Left renal cortex interstitium (tissue), 4 donors: Measurements from ENCODE around the gene ANKFY1. TPM values are rescaled to one million over a fixed set of nuclear protein-coding genes. Genes with fewer than 3 reads are reported as not detected.
A peak's percentile ranks its signal among the peaks of the same experiment; 100 is the strongest.
"Not testable (repeated sequence)": the region's sequence is repeated elsewhere in the genome, so short reads cannot be mapped to it uniquely, and the experiment has no call there.

Source experiments
- DNase-seq, 4 donors: peaks; one replicate each; pipeline ENCODE4 v3.0.0-alpha.2; 2013; ENCODE audit warnings: low read depth in 4 of 4, low spot score in 2 of 4, missing footprints in 1 of 4
- polyA plus RNA-seq, 4 donors: library from polyadenylated mRNA; unstranded; fragments of 120-200 nt; gene quantifications; one replicate each; pipeline ENCODE4 v1.2.1, GENCODE V29; 2013; ENCODE audit not compliant: insufficient read length in 4 of 4

Gene ANKFY1
- polyA plus RNA-seq, 4 donors, result 40.3 to 55.4 (median 49.3) TPM

DNA sequence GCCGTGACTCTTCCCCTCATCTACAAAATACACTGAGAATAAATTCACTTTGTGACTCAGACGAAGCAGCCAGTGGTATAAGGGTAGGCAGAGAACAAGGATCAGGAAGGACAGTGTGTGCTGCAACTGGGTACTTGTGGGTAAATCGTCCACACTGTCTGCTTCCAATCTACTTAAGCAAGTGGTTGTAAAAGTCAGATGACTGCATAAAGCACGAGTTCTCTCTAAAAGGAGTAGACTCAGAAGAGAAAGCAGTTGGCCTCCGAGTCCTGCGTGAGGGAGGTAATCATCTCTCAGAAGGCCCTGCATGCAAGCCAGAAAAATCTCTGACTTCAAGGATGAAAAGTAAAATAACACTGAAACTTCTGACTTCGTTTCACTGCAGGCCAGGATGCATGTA, 43.1 kb downstream of the ANKFY1 start:
- no peak for DNase-seq

DNA sequence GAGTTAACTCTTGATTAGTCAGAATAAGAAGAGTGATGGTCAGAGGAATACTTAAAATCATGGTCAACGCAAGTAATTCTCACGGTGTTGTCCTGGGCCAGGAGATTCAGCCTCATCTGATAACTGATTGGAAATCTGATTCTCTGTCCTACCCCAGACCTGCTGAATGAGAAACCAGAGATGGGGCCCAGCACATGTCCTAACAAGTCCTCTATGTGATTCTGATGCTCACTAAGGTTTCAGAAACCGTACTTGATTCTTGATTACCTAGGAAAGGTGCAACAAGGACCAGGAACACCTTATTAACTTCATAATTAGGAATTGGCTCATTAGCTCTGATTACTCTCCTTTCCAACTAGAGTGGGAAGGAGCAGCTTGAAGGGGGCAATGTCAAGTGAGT, 44.5 kb downstream of the ANKFY1 start:
- no peak for DNase-seq

- DNase-seq, result no peak
Measured at GRCh38 chr17:4215882-4216570, 47.8 kb downstream of the ANKFY1 start.

- no peak for DNase-seq
Measured at GRCh38 chr17:4214157-4214556, 49.6 kb downstream of the ANKFY1 start.

- no peak for DNase-seq
Measured at GRCh38 chr17:4209611-4210010, 54.2 kb downstream of the ANKFY1 start.

- no peak for DNase-seq
Measured at GRCh38 chr17:4208238-4208637, 55.5 kb downstream of the ANKFY1 start.

- DNase-seq, result no peak
Measured at GRCh38 chr17:4206962-4207361, 56.8 kb downstream of the ANKFY1 start.

DNA sequence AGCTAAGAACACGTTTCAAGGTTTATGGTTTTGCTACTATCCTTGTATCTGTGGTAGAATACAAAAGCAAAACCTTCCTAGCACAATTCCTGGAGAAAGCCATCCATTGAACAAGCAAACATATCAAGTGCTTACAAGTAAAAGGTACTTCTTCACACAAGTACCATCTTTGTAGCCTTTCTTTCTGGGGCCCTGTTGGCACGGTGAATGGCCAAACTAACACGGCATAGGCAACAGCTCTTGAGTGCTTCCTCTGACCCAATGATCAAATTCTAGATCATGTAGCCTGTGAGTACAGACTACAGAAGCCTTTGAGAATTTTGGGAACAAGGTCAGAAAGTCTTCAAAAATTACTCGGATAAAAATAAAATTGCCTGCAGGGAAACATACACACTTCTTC, 57.9 kb downstream of the ANKFY1 start:
- DNase-seq, result no peak

DNA sequence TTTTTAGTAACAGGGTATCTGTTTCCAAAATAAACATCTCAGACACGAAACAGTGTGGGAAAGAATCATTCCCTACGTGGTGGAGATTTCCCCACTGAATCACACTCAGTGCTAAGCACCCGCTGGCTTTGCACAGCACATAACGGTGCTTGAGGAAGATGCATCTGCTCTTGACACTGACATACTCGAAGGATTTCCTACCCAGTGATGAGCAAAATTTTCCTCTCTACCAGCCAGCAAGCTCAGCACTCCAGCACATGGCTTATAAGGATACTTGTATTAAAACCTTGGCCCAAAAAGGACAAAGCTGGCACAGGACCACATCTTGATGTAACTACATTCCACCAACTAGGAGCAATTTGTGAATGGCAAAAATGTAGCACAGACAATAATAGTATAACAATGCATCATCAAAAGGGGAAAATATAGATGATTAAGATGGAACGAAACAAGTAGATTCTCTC, 59.0 kb downstream of the ANKFY1 start:
- DNase-seq, result no peak

DNA sequence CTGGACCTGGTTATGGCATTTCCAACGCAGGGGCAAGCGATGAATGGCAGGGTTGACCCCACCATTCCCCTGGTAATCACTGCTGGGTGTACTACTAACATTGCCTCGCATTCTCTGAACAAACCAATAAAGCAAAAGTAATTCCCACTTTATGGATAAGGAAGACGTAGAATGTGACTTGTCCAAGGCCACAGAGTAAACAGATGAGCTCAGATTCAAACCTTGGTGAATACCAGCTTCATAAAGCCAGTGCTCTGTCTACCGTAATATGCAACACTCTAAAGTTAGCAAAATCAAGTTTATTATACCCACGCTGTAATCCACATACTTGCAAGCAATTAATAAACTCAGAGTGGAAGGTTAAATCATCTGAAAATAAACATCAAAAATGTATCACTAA, 59.6 kb downstream of the ANKFY1 start:
- DNase-seq, result no peak

DNA sequence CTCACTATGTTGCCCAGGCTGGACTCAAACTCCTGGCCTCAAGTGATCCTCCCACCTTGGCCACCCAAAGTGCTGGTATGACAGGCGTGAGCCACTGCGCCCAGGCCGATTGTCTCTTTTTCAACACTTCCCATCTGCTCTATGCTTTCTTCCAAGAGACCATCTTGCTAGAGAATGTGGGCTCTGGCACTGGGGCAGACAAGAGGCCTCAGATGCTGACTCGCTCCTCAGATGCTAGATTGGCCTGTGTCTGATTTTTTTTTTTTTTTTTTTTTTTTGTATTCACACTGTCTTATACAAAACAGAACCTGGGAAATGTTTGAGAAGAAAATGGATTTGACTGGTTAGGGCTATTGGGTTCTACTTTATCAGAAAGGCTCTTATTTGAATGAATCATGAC, 62.6 kb downstream of the ANKFY1 start:
- DNase-seq, result no peak

DNA sequence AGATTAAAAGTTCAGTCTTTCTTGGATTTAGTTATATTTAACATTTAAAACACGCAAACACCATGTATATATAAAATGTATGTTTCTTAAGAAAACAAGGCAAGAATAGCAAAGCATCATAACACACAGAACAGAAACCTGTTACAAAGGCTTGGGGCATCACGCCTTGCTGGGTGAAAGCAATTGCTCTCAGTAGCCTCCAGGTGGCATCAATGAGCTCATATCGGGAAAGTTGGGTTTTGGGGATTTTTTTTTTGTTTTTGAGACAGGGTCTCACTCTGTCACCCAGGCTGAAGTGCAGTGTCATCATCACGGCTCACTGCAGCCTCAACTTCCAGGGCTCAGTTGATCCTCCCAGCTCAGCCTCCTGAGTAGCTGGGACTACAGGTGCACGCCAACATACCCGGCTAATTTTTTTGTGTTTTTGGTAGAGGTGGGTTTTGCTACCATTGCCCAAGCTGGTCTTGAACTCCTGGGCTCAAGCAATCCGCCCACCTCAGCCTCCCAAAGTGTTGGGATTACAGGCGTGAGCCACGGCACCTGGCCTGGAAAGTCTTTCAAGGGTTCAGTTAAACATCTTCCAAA, 63.9 kb downstream of the ANKFY1 start:
- peak in 1 of 4 donors; percentile 25 for DNase-seq

GRCh38 chr17:4198995-4199394, 64.8 kb downstream of the ANKFY1 start:
- no peak for DNase-seq

GRCh38 chr17:4195306-4195705, 68.5 kb downstream of the ANKFY1 start:
- no peak for DNase-seq

GRCh38 chr17:4194796-4195195, 69.0 kb downstream of the ANKFY1 start:
- no peak for DNase-seq

- not testable (repeated sequence) for DNase-seq
Measured at GRCh38 chr17:4190791-4191190, 73.0 kb downstream of the ANKFY1 start.

DNA sequence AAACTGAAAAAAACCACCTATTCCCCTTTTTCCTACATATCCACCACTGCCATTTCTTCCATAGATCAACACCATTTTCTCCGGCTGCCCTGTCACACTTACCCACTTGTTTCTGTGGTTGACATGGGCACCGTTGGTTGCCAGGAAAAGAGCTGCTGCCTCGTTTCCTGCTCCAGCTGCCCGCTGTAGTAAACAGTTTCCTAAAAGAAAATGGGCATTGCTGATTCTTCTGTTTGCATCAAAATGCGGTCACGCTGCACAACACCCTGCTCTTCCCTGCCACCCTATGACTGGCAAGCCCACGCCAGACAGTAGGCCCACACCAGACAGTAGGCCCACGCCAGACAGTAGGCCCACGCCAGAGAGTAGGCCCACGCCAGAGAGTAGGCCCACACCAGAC, 74.5 kb downstream of the ANKFY1 start:
- DNase-seq, result no peak

- no peak for DNase-seq
Measured at GRCh38 chr17:4188076-4188475, 75.7 kb downstream of the ANKFY1 start.

DNA sequence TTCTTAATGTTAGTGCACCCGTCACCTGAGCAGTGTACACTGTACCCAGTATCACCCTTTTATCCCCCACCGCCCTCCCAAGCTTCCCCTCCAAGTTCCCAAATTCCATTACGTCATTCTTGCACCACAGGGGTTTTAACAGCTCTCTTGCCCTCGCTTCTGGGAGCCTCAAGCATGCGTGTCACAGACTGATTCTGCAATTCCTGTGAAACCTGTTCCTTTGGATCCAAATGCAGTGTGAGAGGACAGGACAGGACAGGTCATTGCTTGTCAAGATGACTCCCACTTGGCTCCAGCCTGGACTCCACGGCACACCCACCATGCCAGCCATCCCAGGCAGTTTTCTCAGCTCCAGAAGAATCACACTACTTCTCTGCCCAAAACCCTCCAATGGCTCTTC, 76.7 kb downstream of the ANKFY1 start:
- no peak for DNase-seq

GRCh38 chr17:4186357-4186881, 77.4 kb downstream of the ANKFY1 start:
- DNase-seq, result peak in 2 of 4 donors; percentile 31 to 33

DNA sequence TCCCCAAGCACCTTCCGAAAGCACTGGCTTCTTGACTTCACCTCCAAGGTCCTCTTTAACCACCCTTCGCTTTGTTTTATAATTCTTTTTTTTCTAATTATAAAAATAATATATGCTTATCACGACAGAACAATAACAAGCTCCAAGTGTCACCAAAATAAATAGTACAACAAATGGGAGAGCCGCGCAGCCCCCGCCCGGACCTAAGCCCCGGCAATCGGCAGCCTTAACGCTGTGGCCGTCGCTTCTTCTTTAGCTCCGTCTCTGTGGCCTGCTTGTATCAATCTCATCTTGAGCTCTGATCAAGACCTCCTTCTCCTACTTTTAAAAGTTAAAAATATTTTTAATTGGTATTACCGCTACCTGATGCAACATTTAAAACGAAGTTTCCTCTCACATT, 78.1 kb downstream of the ANKFY1 start:
- no peak for DNase-seq

- DNase-seq, result no peak
Measured at GRCh38 chr17:4184811-4185210, 79.0 kb downstream of the ANKFY1 start.
